ENCODE measurements around the gene PRKAB1.

DNA sequence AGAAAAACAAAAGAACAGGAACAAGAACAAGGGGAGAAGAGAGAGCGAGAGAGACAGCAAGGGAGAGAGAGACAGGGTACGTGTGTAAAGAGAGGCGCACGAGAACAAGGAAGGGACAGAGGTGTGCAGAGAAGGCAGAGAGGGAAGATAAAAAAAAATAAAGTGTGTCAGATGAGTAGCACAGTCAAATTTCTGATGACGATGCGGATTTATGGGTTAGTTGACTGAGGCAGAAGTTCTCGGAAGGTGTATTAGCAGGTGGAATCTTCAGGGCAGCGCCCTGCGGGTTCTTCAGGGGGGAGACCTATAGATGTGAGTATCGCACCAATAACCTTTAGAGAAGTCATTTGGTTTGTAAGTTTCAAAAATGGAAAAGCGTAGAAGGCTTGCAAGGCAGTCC lies 44.8 kb downstream of the PRKAB1 start:
- TF ChIP-seq, protein P1, sequence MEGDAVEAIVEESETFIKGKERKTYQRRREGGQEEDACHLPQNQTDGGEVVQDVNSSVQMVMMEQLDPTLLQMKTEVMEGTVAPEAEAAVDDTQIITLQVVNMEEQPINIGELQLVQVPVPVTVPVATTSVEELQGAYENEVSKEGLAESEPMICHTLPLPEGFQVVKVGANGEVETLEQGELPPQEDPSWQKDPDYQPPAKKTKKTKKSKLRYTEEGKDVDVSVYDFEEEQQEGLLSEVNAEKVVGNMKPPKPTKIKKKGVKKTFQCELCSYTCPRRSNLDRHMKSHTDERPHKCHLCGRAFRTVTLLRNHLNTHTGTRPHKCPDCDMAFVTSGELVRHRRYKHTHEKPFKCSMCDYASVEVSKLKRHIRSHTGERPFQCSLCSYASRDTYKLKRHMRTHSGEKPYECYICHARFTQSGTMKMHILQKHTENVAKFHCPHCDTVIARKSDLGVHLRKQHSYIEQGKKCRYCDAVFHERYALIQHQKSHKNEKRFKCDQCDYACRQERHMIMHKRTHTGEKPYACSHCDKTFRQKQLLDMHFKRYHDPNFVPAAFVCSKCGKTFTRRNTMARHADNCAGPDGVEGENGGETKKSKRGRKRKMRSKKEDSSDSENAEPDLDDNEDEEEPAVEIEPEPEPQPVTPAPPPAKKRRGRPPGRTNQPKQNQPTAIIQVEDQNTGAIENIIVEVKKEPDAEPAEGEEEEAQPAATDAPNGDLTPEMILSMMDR (IDR thresholded peaks at IDR 0.05), result no peak
- TF ChIP-seq POLR2A (IDR thresholded peaks at IDR 0.05), result no peak

All from adrenal gland (tissue), 5 donors.